Parathyroid adenoma (tissue), 2 donors: ENCODE measurements around the gene S100A14.

Experiments used
- H2AFZ ChIP-seq: fragments of 300-600 bp; sonication (generic); one replicate; pipeline ENCODE4 v1.7.0; 2017; ENCODE audit warnings: antibody characterized with exemption, mild to moderate bottlenecking
- H3K27ac ChIP-seq: fragments of 300-600 bp; sonication (generic); one replicate; pipeline ENCODE4 v1.7.0; 2017
- H3K27me3 ChIP-seq: fragments of 300-600 bp; sonication (generic); one replicate; pipeline ENCODE4 v1.7.0; 2017; ENCODE audit warnings: low read length; ENCODE audit not compliant: control insufficient read depth, insufficient read depth
- H3K36me3 ChIP-seq: fragments of 300-600 bp; sonication (generic); one replicate; pipeline ENCODE4 v1.7.0; 2017; ENCODE audit warnings: low read length; ENCODE audit not compliant: control insufficient read depth, insufficient read depth
- H3K4me1 ChIP-seq: fragments of 300-600 bp; sonication (generic); one replicate; pipeline ENCODE4 v1.7.0; 2017; ENCODE audit warnings: control low read depth
- H3K4me2 ChIP-seq: fragments of 300-600 bp; sonication (generic); one replicate; pipeline ENCODE4 v1.7.0; 2017; ENCODE audit warnings: low read length
- H3K4me3 ChIP-seq: fragments of 300-600 bp; sonication (generic); one replicate; pipeline ENCODE4 v1.7.0; 2017; ENCODE audit warnings: low read depth, low read length
- H3K79me2 ChIP-seq: fragments of 300-600 bp; sonication (generic); one replicate; pipeline ENCODE4 v1.7.0; 2017; ENCODE audit warnings: control low read depth
- H3K9ac ChIP-seq: fragments of 300-600 bp; sonication (generic); one replicate; pipeline ENCODE4 v1.7.0; 2017; ENCODE audit warnings: mild to moderate bottlenecking
- H3K9me3 ChIP-seq: fragments of 300-600 bp; sonication (generic); one replicate; pipeline ENCODE4 v1.7.0; 2017; ENCODE audit warnings: low read length; ENCODE audit not compliant: control insufficient read depth
- TF ChIP-seq, protein P1 (sequence below): fragments of 300-600 bp; sonication (generic); IDR thresholded peaks from one replicate; pipeline ENCODE4 v1.7.0; 2017; ENCODE audit warnings: antibody characterized with exemption, mild to moderate bottlenecking
- donor health status: primary hyperparathyroidism.

Gene S100A14

GRCh38 chr1:153659656-153660055 is 43.5 kb upstream of the S100A14 start:
- no peaks in the 10 kb centered on the region for H3K27me3 ChIP-seq
- no peak overlapping the region for H2AFZ ChIP-seq
- peak overlapping the region; percentile 80 for H3K4me2 ChIP-seq
- no peaks in the 10 kb centered on the region for H3K4me1 ChIP-seq
- H3K9ac ChIP-seq = no peak overlapping the region
- H3K4me3 ChIP-seq = peak overlapping the region; percentile 87
- H3K79me2 ChIP-seq = peaks cover 4% of the 10 kb centered on the region
- H3K9me3 ChIP-seq = no peaks in the 10 kb centered on the region
- TF ChIP-seq, protein P1, sequence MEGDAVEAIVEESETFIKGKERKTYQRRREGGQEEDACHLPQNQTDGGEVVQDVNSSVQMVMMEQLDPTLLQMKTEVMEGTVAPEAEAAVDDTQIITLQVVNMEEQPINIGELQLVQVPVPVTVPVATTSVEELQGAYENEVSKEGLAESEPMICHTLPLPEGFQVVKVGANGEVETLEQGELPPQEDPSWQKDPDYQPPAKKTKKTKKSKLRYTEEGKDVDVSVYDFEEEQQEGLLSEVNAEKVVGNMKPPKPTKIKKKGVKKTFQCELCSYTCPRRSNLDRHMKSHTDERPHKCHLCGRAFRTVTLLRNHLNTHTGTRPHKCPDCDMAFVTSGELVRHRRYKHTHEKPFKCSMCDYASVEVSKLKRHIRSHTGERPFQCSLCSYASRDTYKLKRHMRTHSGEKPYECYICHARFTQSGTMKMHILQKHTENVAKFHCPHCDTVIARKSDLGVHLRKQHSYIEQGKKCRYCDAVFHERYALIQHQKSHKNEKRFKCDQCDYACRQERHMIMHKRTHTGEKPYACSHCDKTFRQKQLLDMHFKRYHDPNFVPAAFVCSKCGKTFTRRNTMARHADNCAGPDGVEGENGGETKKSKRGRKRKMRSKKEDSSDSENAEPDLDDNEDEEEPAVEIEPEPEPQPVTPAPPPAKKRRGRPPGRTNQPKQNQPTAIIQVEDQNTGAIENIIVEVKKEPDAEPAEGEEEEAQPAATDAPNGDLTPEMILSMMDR = no peak
- H3K27ac ChIP-seq = no peak overlapping the region
- H3K36me3 ChIP-seq = no peaks in the 10 kb centered on the region

- Histone ChIP-seq H2AFZ (peak overlapping the region; percentile 86), H3K27ac (peak overlapping the region; percentile 88), H3K27me3 (no peaks in the 10 kb centered on the region), H3K4me2 (peak overlapping the region; percentile 80), H3K9ac (peak overlapping the region; percentile 11), H3K36me3 (no peaks in the 10 kb centered on the region), H3K9me3 (no peaks in the 10 kb centered on the region), H3K4me3 (peak overlapping the region; percentile 87), H3K4me1 (no peaks in the 10 kb centered on the region), H3K79me2 (peaks cover 4% of the 10 kb centered on the region)
- TF ChIP-seq, protein P1 = no peak
Measured at GRCh38 chr1:153659175-153659534, 43.0 kb upstream of the S100A14 start.

DNA sequence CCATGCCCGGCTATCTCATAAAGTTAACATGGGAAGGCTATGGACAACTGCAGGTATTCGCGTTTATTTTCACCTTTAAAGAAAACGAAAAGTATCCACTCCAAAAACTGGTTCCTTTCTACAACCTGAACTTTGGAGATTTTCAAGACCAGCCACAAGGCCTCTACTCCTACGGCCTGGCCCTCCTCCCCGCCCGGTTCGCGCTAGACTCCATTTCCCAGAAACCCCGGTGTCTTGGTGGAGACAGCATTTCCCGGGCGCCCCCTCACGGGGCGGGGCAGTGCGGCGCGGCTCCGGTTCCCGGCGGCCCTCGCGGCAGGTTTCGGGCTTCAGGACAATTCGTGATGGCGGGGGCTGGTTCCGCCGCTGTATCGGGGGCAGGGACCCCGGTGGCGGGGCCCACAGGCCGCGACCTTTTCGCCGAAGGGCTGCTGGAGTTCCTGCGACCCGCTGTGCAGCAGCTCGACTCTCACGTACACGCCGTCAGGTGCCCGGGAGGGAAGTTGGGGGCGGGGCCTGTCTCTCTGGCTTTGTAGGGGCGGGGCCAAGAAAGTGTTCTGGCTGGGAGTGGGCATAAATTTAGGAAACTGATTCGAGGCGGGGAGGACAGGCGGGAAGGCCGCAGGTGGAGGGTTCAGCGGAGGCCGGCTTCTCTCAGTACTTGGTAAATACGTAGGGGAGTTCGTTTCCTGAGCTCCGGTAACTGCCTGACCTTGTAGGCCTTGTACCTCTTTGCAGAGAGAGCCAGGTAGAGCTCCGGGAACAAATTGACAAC is 42.5 kb upstream of the S100A14 start, which contains the start of gene SNAPIN:
Gene SNAPIN, plus strand, starts transcription at position 304 of the 775 bp plus-strand sequence. Its CDS starts 41 bp downstream, at position 345.
- Histone ChIP-seq H3K9ac (peak within 1 kb of the TSS; percentile 11), H3K4me2 (peak within 1 kb of the TSS; percentile 80), H3K79me2 (peaks cover 4% of the 10 kb centered on the region), H3K9me3 (no peaks in the 10 kb centered on the region), H2AFZ (peak within 1 kb of the TSS; percentile 86), H3K36me3 (no peaks in the 10 kb centered on the region), H3K27me3 (no peaks in the 10 kb centered on the region), H3K27ac (peak within 1 kb of the TSS; percentile 88), H3K4me1 (no peaks in the 10 kb centered on the region), H3K4me3 (peak within 1 kb of the TSS; percentile 87)
- TF ChIP-seq, protein P1 = peak; percentile 9

- Histone ChIP-seq H3K27ac (no peak overlapping the region), H3K27me3 (no peaks in the 10 kb centered on the region), H3K4me2 (no peak overlapping the region), H3K79me2 (peaks cover 4% of the 10 kb centered on the region), H2AFZ (no peak overlapping the region), H3K36me3 (no peaks in the 10 kb centered on the region), H3K4me3 (no peak overlapping the region), H3K9ac (no peak overlapping the region), H3K9me3 (no peaks in the 10 kb centered on the region), H3K4me1 (no peaks in the 10 kb centered on the region)
- TF ChIP-seq, protein P1 = no peak
Measured at GRCh38 chr1:153655333-153655732, 39.2 kb upstream of the S100A14 start.
